K562 (cell line): ENCODE results near the gene ARHGEF17. TPM values are rescaled to one million over a fixed set of nuclear protein-coding genes. Genes with fewer than 3 reads are reported as not detected.

Experiments used
- ATAC-seq: fragments of 200-7000 bp; cut with Tn5 transposase; 3 replicates; pipeline ENCODE4 v1.9.1; 2020; ENCODE audit warnings: moderate library complexity
- BruUV-seq: library from RNA; stranded (reverse); fragments of 400-500 nt; replicated peaks from 2 replicates; lab custom pipeline; 2021; lab: Mats Ljungman, UMichigan
- CTCF ChIA-PET: fragments of 300-600 bp; formaldehyde crosslinking; extraction: SDS; loops from one replicate; lab custom pipeline; 2021; ENCODE audit warnings: low intra/inter-chr PET ratio; lab: Yijun Ruan, JAX
- POLR2A ChIA-PET: fragments of 300-600, 350-650 bp; sonication (Branson Sonifier 250); formaldehyde crosslinking; extraction: SDS; loops from one replicate; lab custom pipeline; 2021; ENCODE audit warnings: antibody characterized with exemption, inconsistent platforms; lab: Yijun Ruan, JAX
- DNase-seq, 4 experiments: peaks; one replicate each; pipeline versions ENCODE4 v3.0.0 to v3.0.0-alpha.2; 2011 to 2018; ENCODE audit warnings: low spot score in 3 of 4, mixed read lengths in 3 of 4; ENCODE audit errors: extremely low read depth in 1 of 4
- FAIRE-seq: peaks from 2 replicates; lab custom pipeline; 2011; peaks lifted over from hg19 to GRCh38; lab: Jason Lieb, UNC
- H2AFZ ChIP-seq: 2 replicates; pipeline ENCODE4 v1.6.0; 2011; ENCODE audit warnings: low read depth, low read length, control low read depth, inconsistent platforms
- H3K27ac ChIP-seq: fragments of 200-600 bp; 3 replicates; pipeline ENCODE4 v1.8.0; 2011; ENCODE audit warnings: low read depth, mild to moderate bottlenecking, control low read depth, inconsistent platforms, low read length, moderate library complexity, mixed read lengths; ENCODE audit errors: extremely low read depth
- H3K27me3 ChIP-seq, 2 experiments: fragments of 300-600 bp in 1 of 2; 2 replicates in 1 of 2; 3 replicates in 1 of 2; pipeline versions ENCODE4 v1.6.0 to v1.8.0; 2011; ENCODE audit warnings: inconsistent platforms in 2 of 2, low read length in 2 of 2, mild to moderate bottlenecking in 1 of 2, mixed read lengths in 1 of 2, moderate library complexity in 1 of 2; ENCODE audit not compliant: control insufficient read depth in 2 of 2, insufficient read depth in 2 of 2
- H3K36me3 ChIP-seq: fragments of 300-600 bp; 3 replicates; pipeline ENCODE4 v1.8.0; 2011; ENCODE audit warnings: mild to moderate bottlenecking, low read length, inconsistent platforms; ENCODE audit not compliant: control insufficient read depth, insufficient read depth
- H3K4me1 ChIP-seq, 2 experiments: fragments of 200-600 bp in 1 of 2; replicated peaks in 1 of 2; 2 replicates in 1 of 2; 3 replicates in 1 of 2; pipeline versions ENCODE4 v1.5.1 to v1.8.0; 2011; ENCODE audit warnings: inconsistent platforms in 2 of 2, low read length in 2 of 2, mild to moderate bottlenecking in 1 of 2, mixed read lengths in 1 of 2, moderate library complexity in 1 of 2; ENCODE audit not compliant: control insufficient read depth in 2 of 2, insufficient read depth in 2 of 2
- H3K4me2 ChIP-seq: 2 replicates; pipeline ENCODE4 v1.6.1; 2011; ENCODE audit warnings: low read length, control low read depth, inconsistent platforms, mixed read lengths; ENCODE audit not compliant: insufficient read depth
- H3K4me3 ChIP-seq: fragments of 200-600 bp; sonication (generic), shearing (Covaris generic); 2 replicates; pipeline ENCODE4 v1.5.1; 2016; ENCODE audit warnings: control low read depth, inconsistent platforms
- H3K79me2 ChIP-seq: fragments of 200-600 bp; 3 replicates; pipeline ENCODE4 v1.8.0; 2011; ENCODE audit warnings: low read length, inconsistent platforms; ENCODE audit not compliant: control insufficient read depth, insufficient read depth
- H3K9ac ChIP-seq, 2 experiments: 2 replicates each; pipeline versions ENCODE4 v1.6.0 to v1.6.1; 2011; ENCODE audit warnings: low read depth in 2 of 2, low read length in 2 of 2, control low read depth in 1 of 2, inconsistent platforms in 1 of 2, mild to moderate bottlenecking in 1 of 2, mixed read lengths in 1 of 2; ENCODE audit not compliant: insufficient read depth in 1 of 2
- H3K9me1 ChIP-seq: one replicate; pipeline ENCODE4 v1.6.0; 2011; ENCODE audit warnings: inconsistent platforms, mild to moderate bottlenecking, low read length, moderate library complexity; ENCODE audit not compliant: control insufficient read depth, insufficient read depth
- H3K9me3 ChIP-seq: replicated peaks from 2 replicates; pipeline ENCODE4 v1.5.1; 2011; ENCODE audit warnings: low read depth, low read length, inconsistent platforms; ENCODE audit not compliant: control insufficient read depth, insufficient read depth
- H4K20me1 ChIP-seq: replicated peaks from 2 replicates; pipeline ENCODE4 v1.6.1; 2011; ENCODE audit warnings: low read length, inconsistent platforms, mixed read lengths; ENCODE audit not compliant: control insufficient read depth, insufficient read depth
- CUX1 ChIP-seq: fragments of 200-800 bp; sonication (Bioruptor generic); IDR thresholded peaks from 2 replicates; pipeline ENCODE4 v1.6.1; 2016; ENCODE audit warnings: missing genetic modification characterization, missing compliant biosample characterization
- HNRNPUL1 ChIP-seq: fragments of 200-400 bp; formaldehyde crosslinking; IDR thresholded peaks from 2 replicates; pipeline ENCODE4 v1.6.1; 2017; ENCODE audit warnings: low read length
- PHF8 ChIP-seq: fragments of 200-600 bp; sonication (generic); IDR thresholded peaks from 2 replicates; pipeline ENCODE4 v1.6.1; 2012; ENCODE audit warnings: mixed run types, mild to moderate bottlenecking, inconsistent platforms, low read length, moderate library complexity, borderline replicate concordance
- TAF15 ChIP-seq: fragments of 200-400 bp; formaldehyde crosslinking; IDR thresholded peaks from 2 replicates; pipeline ENCODE4 v1.6.1; 2017; ENCODE audit warnings: mild to moderate bottlenecking, low read depth, low read length, moderate library complexity
- ZNF24 ChIP-seq: fragments of 450-650 bp; IDR thresholded peaks from 2 replicates; pipeline ENCODE4 v1.6.1; 2016
- WGBS: fragments of 100-300 bp; shearing (Covaris generic); methylation state at CpG from one replicate; pipeline ENCODE4 v1.1.6; 2016; ENCODE audit warnings: low coverage, mixed read lengths; ENCODE audit not compliant: insufficient coverage; ENCODE audit errors: missing lambda C conversion rate; 5-methylcytosine and 5-hydroxymethylcytosine counted together
- in situ Hi-C: fragments of 300-500 bp; cut with MboI; formaldehyde crosslinking; loops from 4 replicates; pipeline ENCODE4 v1.15.0; 2018; ENCODE audit warnings: inconsistent platforms, mixed read lengths
- intact Hi-C: fragments of 100-400 bp; cut with micrococcal nuclease; formaldehyde crosslinking; loops from 2 replicates; pipeline ENCODE4 v1.14.2; 2022
- polyA plus RNA-seq, 8 experiments: library from polyadenylated mRNA; depleted of rRNA in 4 of 8; stranded (reverse) in 5 of 8; unstranded in 3 of 8; fragments of >200 nt; fragmentation: Nextera tagmentation in 2 of 8; fragmentation: Illumina TruSeq in 1 of 8; extraction: Ambion mirVana in 2 of 8; extraction: Trizol in 1 of 8; gene quantifications; 2 replicates each; pipeline versions ENCODE4 v1.2.1 to v1.2.3, GENCODE V29; 2011 to 2014; ENCODE audit warnings: inconsistent platforms in 1 of 8, missing spikeins in 1 of 8
- total RNA-seq, 7 experiments: library from RNA; depleted of rRNA in 6 of 7; stranded (reverse); fragments of >200 nt in 6 of 7; fragmentation: Illumina TruSeq in 2 of 7; extraction: Trizol in 2 of 7; gene quantifications; 2 replicates each; pipeline versions ENCODE4 v1.2.1 to v1.2.3, GENCODE V29; 2011 to 2021; ENCODE audit warnings: low replicate concordance in 1 of 7

Gene ARHGEF17
- total and polyA plus RNA-seq, 9 of the 15 experiments (the other 6 are each of a cell fraction or from before 2014, with no cell fraction given): 0.04 to 0.68 (median 0.10) TPM; not detected in 2

- ATAC-seq: no peak
- peaks cover 20 to 46% of the 10 kb centered on the region in 2 experiments for H3K27me3 ChIP-seq
- BruUV-seq: no TSS peak
- ChIA-PET POLR2A (interaction anchor here (1.2 kb wide), 1 partner anchor 42 kb away, joined by 3 read pairs; no protein-coding TSS in a partner anchor), CTCF (no interaction called here)
- DNase-seq: no peak
- TF ChIP-seq ZNF24: no peak
- no peak for TF ChIP-seq TAF15
- no peak for TF ChIP-seq PHF8
- no peak for TF ChIP-seq HNRNPUL1
- no peak for TF ChIP-seq CUX1
- WGBS: 15% methylated on average over 4 of the region's 5 CpGs
- peaks cover 0 to 27% of the 10 kb centered on the region in 2 experiments; a peak in 3 of 5 replicates for H3K4me1 ChIP-seq
- H4K20me1 ChIP-seq: peaks cover 13% of the 10 kb centered on the region
- in situ Hi-C loops: no loop called here
- no peak overlapping the region for H3K4me3 ChIP-seq
- no peak overlapping the region for H3K9ac ChIP-seq
- H3K9me1 ChIP-seq: peaks cover 6% of the 10 kb centered on the region
- H3K9me3 ChIP-seq: no peaks in the 10 kb centered on the region
- no peak overlapping the region for H3K27ac ChIP-seq
- H3K4me2 ChIP-seq: no peak overlapping the region
- intact Hi-C loops: no loop called here
- H3K79me2 ChIP-seq: no peaks in the 10 kb centered on the region
- FAIRE-seq: no peak
- no peaks in the 10 kb centered on the region for H3K36me3 ChIP-seq
- 0 out of 2 replicates have a peak overlapping the region, but pooled peaks have one; percentile 9 for H2AFZ ChIP-seq
Measured at GRCh38 chr11:73358071-73358470, 50.0 kb downstream of the ARHGEF17 start.
